H1 (cell line): ENCODE measurements around the gene ASAP2. TPM values are rescaled to one million over a fixed set of nuclear protein-coding genes. Genes with fewer than 3 reads are reported as not detected.

ENCODE experiments used
- HDAC2 ChIP-seq, 2 experiments: fragments of 300-600 bp in 1 of 2; sonication (generic) in 1 of 2; IDR thresholded peaks; 2 replicates each; pipeline ENCODE4 v1.6.1; 2011 to 2012; ENCODE audit warnings: low read depth in 2 of 2, low read length in 2 of 2, mild to moderate bottlenecking in 2 of 2, moderate library complexity in 2 of 2, borderline replicate concordance in 1 of 2, inconsistent platforms in 1 of 2
- PHF8 ChIP-seq: fragments of 200-600 bp; sonication (generic); conservative IDR thresholded peaks from 2 replicates; pipeline ENCODE4 v1.7.1; 2012; ENCODE audit warnings: low read depth, mild to moderate bottlenecking, inconsistent platforms, low read length, moderate library complexity
- SIN3A ChIP-seq, 2 experiments: IDR thresholded peaks in 1 of 2; conservative IDR thresholded peaks in 1 of 2; 2 replicates each; pipeline ENCODE4 v1.6.1; 2011 to 2012; ENCODE audit warnings: low read length in 2 of 2, improper control_type of control experiment in 1 of 2, low read depth in 1 of 2, mild to moderate bottlenecking in 1 of 2
- TCF12 ChIP-seq: IDR thresholded peaks from 2 replicates; pipeline ENCODE4 v1.6.1; 2011; ENCODE audit warnings: low read depth, mild to moderate bottlenecking, low read length
- polyA plus RNA-seq, 7 experiments: library from polyadenylated mRNA; depleted of rRNA in 3 of 7; stranded (reverse) in 5 of 7; unstranded in 2 of 7; fragments of >200 nt in 5 of 7; fragments of 200-250 nt in 2 of 7; gene quantifications; 1 replicate in 5 of 7; 2 replicates in 1 of 7; 4 replicates in 1 of 7; pipeline versions ENCODE4 v1.2.1 to v1.2.3, GENCODE V29; 2011 to 2013; ENCODE audit warnings: missing spikeins in 2 of 7, mixed read lengths in 2 of 7
- total RNA-seq: library from RNA; stranded (reverse); fragmentation: NEBNext Ultra II Directional; extraction: Animal tissue kit (Norgen Biotek cat#: 25700); gene quantifications from 2 replicates; pipeline ENCODE4 v1.2.1, GENCODE V29; 2021
- TF ChIP-seq, protein P1 (sequence below): fragments of 300-600 bp; sonication (generic); IDR thresholded peaks from 2 replicates; pipeline ENCODE4 v1.7.1; 2012; ENCODE audit warnings: low read length, moderate library complexity, mild to moderate bottlenecking, inconsistent platforms; ENCODE audit not compliant: insufficient replicate concordance

The ASAP2 gene
- total and polyA plus RNA-seq, 2 of the 8 experiments (the other 6 are each of a cell fraction or from before 2014, with no cell fraction given) = 10.2 to 18.7 TPM

GRCh38 chr2:9337901-9338300 is 131.3 kb downstream of the ASAP2 start (continued):
- TF ChIP-seq SIN3A (conservative IDR thresholded peaks at IDR 0.05 in 1 of 2, IDR thresholded peaks at IDR 0.05 in 1 of 2; ENCODE audit: low read depth in 1 of 2, low read length in 2 of 2) = no peak
- TF ChIP-seq TCF12 = no peak
- TF ChIP-seq, protein P1, sequence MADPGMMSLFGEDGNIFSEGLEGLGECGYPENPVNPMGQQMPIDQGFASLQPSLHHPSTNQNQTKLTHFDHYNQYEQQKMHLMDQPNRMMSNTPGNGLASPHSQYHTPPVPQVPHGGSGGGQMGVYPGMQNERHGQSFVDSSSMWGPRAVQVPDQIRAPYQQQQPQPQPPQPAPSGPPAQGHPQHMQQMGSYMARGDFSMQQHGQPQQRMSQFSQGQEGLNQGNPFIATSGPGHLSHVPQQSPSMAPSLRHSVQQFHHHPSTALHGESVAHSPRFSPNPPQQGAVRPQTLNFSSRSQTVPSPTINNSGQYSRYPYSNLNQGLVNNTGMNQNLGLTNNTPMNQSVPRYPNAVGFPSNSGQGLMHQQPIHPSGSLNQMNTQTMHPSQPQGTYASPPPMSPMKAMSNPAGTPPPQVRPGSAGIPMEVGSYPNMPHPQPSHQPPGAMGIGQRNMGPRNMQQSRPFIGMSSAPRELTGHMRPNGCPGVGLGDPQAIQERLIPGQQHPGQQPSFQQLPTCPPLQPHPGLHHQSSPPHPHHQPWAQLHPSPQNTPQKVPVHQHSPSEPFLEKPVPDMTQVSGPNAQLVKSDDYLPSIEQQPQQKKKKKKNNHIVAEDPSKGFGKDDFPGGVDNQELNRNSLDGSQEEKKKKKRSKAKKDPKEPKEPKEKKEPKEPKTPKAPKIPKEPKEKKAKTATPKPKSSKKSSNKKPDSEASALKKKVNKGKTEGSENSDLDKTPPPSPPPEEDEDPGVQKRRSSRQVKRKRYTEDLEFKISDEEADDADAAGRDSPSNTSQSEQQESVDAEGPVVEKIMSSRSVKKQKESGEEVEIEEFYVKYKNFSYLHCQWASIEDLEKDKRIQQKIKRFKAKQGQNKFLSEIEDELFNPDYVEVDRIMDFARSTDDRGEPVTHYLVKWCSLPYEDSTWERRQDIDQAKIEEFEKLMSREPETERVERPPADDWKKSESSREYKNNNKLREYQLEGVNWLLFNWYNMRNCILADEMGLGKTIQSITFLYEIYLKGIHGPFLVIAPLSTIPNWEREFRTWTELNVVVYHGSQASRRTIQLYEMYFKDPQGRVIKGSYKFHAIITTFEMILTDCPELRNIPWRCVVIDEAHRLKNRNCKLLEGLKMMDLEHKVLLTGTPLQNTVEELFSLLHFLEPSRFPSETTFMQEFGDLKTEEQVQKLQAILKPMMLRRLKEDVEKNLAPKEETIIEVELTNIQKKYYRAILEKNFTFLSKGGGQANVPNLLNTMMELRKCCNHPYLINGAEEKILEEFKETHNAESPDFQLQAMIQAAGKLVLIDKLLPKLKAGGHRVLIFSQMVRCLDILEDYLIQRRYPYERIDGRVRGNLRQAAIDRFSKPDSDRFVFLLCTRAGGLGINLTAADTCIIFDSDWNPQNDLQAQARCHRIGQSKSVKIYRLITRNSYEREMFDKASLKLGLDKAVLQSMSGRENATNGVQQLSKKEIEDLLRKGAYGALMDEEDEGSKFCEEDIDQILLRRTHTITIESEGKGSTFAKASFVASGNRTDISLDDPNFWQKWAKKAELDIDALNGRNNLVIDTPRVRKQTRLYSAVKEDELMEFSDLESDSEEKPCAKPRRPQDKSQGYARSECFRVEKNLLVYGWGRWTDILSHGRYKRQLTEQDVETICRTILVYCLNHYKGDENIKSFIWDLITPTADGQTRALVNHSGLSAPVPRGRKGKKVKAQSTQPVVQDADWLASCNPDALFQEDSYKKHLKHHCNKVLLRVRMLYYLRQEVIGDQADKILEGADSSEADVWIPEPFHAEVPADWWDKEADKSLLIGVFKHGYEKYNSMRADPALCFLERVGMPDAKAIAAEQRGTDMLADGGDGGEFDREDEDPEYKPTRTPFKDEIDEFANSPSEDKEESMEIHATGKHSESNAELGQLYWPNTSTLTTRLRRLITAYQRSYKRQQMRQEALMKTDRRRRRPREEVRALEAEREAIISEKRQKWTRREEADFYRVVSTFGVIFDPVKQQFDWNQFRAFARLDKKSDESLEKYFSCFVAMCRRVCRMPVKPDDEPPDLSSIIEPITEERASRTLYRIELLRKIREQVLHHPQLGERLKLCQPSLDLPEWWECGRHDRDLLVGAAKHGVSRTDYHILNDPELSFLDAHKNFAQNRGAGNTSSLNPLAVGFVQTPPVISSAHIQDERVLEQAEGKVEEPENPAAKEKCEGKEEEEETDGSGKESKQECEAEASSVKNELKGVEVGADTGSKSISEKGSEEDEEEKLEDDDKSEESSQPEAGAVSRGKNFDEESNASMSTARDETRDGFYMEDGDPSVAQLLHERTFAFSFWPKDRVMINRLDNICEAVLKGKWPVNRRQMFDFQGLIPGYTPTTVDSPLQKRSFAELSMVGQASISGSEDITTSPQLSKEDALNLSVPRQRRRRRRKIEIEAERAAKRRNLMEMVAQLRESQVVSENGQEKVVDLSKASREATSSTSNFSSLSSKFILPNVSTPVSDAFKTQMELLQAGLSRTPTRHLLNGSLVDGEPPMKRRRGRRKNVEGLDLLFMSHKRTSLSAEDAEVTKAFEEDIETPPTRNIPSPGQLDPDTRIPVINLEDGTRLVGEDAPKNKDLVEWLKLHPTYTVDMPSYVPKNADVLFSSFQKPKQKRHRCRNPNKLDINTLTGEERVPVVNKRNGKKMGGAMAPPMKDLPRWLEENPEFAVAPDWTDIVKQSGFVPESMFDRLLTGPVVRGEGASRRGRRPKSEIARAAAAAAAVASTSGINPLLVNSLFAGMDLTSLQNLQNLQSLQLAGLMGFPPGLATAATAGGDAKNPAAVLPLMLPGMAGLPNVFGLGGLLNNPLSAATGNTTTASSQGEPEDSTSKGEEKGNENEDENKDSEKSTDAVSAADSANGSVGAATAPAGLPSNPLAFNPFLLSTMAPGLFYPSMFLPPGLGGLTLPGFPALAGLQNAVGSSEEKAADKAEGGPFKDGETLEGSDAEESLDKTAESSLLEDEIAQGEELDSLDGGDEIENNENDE = no peak
- no peak for TF ChIP-seq PHF8
- no peak for TF ChIP-seq HDAC2 (IDR thresholded peaks at IDR 0.05; ENCODE audit: borderline replicate concordance in 1 of 2, low read depth in 2 of 2, low read length in 2 of 2)
